GM12878 (cell line): ENCODE data around the gene PPP3CA.

Experiments
- CHD1 ChIP-seq: IDR thresholded peaks from 2 replicates; pipeline ENCODE4 v1.6.1; 2012; ENCODE audit warnings: low read depth, low read length, improper control_type of control experiment
- CHD4 ChIP-seq: fragments of 200-600 bp; sonication (generic); IDR thresholded peaks from 2 replicates; pipeline ENCODE4 v1.6.1; 2016; ENCODE audit warnings: mild to moderate bottlenecking
- EP300 ChIP-seq, 2 experiments: fragments of 150-350 bp in 1 of 2; IDR thresholded peaks; 2 replicates each; pipeline ENCODE4 v1.6.1; 2011 to 2012; ENCODE audit warnings: low read depth in 2 of 2, low read length in 2 of 2, borderline replicate concordance in 1 of 2, improper control_type of control experiment in 1 of 2, inconsistent platforms in 1 of 2; ENCODE audit not compliant: control insufficient read depth in 1 of 2
- MTA3 ChIP-seq: IDR thresholded peaks from 2 replicates; pipeline ENCODE4 v1.6.1; 2012; ENCODE audit warnings: low read length, inconsistent platforms, borderline replicate concordance
- SMC3 ChIP-seq: IDR thresholded peaks from 2 replicates; pipeline ENCODE4 v1.6.1; 2011; ENCODE audit warnings: low read length, improper control_type of control experiment, borderline replicate concordance
- YBX1 ChIP-seq: fragments of 450-650 bp; IDR thresholded peaks from 2 replicates; pipeline ENCODE4 v1.6.1; 2016; ENCODE audit warnings: antibody characterized with exemption
- ZNF217 ChIP-seq: fragments of 450-650 bp; IDR thresholded peaks from 2 replicates; pipeline ENCODE4 v1.6.1; 2017; ENCODE audit warnings: antibody characterized with exemption, mild to moderate bottlenecking
- TF ChIP-seq, protein P1 (sequence below), 3 experiments: IDR thresholded peaks in 2 of 3; conservative IDR thresholded peaks in 1 of 3; 2 replicates each; pipeline ENCODE4 v1.5.1; 2011; ENCODE audit warnings: low read depth in 3 of 3, low read length in 3 of 3, mild to moderate bottlenecking in 3 of 3, control low read depth in 2 of 3, moderate library complexity in 2 of 3, inconsistent platforms in 1 of 3, mixed read lengths in 1 of 3; ENCODE audit not compliant: control insufficient read depth in 2 of 3, insufficient read depth in 1 of 3; ENCODE audit errors: extremely low read depth in 1 of 3

DNA sequence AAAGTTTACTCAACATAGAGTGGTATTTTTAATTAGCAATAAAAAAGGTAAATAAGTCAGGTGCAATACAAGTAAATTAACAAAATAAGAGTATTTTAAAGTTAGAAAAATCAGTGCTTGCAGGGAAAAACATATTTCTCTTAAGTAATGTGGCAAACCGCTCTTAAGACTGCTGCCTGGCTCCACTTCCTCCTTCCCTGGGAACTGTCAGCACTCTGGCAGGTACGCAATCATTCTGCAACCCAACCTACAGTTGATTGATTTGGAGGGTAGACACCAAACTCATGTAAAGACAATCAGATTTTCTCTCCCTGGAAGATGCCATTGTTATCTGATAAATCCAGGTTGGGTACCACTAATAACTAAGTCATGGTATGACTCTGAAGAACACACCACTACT is 63.9 kb downstream of the PPP3CA start:
- TF ChIP-seq ZNF217 (no peak), EP300 (IDR thresholded peaks at IDR 0.05; ENCODE audit: borderline replicate concordance in 1 of 2, control insufficient read depth in 1 of 2, low read depth in 2 of 2, low read length in 2 of 2) (no peak), CHD4 (no peak), SMC3 (no peak), YBX1 (no peak), MTA3 (no peak), CHD1 (no peak)
- TF ChIP-seq, protein P1, sequence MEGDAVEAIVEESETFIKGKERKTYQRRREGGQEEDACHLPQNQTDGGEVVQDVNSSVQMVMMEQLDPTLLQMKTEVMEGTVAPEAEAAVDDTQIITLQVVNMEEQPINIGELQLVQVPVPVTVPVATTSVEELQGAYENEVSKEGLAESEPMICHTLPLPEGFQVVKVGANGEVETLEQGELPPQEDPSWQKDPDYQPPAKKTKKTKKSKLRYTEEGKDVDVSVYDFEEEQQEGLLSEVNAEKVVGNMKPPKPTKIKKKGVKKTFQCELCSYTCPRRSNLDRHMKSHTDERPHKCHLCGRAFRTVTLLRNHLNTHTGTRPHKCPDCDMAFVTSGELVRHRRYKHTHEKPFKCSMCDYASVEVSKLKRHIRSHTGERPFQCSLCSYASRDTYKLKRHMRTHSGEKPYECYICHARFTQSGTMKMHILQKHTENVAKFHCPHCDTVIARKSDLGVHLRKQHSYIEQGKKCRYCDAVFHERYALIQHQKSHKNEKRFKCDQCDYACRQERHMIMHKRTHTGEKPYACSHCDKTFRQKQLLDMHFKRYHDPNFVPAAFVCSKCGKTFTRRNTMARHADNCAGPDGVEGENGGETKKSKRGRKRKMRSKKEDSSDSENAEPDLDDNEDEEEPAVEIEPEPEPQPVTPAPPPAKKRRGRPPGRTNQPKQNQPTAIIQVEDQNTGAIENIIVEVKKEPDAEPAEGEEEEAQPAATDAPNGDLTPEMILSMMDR (IDR thresholded peaks at IDR 0.05 in 2 of 3, conservative IDR thresholded peaks at IDR 0.05 in 1 of 3; ENCODE audit: control insufficient read depth in 2 of 3, extremely low read depth in 1 of 3, insufficient read depth in 1 of 3, low read depth in 3 of 3, low read length in 3 of 3): no peak
